ENCODE results near the gene TOP2B. TPM values are rescaled to one million over a fixed set of nuclear protein-coding genes. Genes with fewer than 3 reads are reported as not detected.

The TOP2B gene
- polyA plus RNA-seq, 1 of the 3 experiments (the other 2 are of a cell fraction) = 20.4 TPM

DNA sequence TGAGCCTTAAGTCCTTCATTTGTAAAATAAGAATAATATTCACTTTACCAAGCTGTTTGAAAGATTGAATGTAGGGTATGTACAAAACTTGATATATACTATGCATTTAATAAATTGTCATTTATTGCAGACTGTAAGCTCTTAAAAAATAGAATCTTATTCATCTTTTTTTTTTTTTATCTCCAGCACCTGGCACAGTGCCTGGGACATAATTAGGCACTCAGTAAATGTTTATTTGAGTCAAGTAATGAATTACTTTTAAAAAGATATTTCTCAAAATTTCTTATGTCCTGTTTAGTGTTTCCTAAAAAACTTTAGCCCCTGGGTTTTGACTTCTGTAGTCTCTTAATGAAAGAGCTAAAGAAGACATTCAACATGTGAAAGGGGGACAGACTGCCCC is 71.7 kb downstream of the TOP2B start (continued):
- TF ChIP-seq, protein P1, sequence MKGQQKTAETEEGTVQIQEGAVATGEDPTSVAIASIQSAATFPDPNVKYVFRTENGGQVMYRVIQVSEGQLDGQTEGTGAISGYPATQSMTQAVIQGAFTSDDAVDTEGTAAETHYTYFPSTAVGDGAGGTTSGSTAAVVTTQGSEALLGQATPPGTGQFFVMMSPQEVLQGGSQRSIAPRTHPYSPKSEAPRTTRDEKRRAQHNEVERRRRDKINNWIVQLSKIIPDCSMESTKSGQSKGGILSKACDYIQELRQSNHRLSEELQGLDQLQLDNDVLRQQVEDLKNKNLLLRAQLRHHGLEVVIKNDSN (IDR thresholded peaks at IDR 0.05; ENCODE audit: borderline replicate concordance, low read depth) = no peak
- TF ChIP-seq, protein P2, sequence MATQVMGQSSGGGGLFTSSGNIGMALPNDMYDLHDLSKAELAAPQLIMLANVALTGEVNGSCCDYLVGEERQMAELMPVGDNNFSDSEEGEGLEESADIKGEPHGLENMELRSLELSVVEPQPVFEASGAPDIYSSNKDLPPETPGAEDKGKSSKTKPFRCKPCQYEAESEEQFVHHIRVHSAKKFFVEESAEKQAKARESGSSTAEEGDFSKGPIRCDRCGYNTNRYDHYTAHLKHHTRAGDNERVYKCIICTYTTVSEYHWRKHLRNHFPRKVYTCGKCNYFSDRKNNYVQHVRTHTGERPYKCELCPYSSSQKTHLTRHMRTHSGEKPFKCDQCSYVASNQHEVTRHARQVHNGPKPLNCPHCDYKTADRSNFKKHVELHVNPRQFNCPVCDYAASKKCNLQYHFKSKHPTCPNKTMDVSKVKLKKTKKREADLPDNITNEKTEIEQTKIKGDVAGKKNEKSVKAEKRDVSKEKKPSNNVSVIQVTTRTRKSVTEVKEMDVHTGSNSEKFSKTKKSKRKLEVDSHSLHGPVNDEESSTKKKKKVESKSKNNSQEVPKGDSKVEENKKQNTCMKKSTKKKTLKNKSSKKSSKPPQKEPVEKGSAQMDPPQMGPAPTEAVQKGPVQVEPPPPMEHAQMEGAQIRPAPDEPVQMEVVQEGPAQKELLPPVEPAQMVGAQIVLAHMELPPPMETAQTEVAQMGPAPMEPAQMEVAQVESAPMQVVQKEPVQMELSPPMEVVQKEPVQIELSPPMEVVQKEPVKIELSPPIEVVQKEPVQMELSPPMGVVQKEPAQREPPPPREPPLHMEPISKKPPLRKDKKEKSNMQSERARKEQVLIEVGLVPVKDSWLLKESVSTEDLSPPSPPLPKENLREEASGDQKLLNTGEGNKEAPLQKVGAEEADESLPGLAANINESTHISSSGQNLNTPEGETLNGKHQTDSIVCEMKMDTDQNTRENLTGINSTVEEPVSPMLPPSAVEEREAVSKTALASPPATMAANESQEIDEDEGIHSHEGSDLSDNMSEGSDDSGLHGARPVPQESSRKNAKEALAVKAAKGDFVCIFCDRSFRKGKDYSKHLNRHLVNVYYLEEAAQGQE (IDR thresholded peaks at IDR 0.05; ENCODE audit: low read depth, low read length) = no peak
- TF ChIP-seq FOXJ3 (CRISPR knock-in tag; IDR thresholded peaks at IDR 0.05) (no peak), RFX5 (IDR thresholded peaks at IDR 0.05; ENCODE audit: low read length) (no peak), GATA2 (CRISPR knock-in tag; IDR thresholded peaks at IDR 0.05) (no peak)
- TF ChIP-seq, protein P3, sequence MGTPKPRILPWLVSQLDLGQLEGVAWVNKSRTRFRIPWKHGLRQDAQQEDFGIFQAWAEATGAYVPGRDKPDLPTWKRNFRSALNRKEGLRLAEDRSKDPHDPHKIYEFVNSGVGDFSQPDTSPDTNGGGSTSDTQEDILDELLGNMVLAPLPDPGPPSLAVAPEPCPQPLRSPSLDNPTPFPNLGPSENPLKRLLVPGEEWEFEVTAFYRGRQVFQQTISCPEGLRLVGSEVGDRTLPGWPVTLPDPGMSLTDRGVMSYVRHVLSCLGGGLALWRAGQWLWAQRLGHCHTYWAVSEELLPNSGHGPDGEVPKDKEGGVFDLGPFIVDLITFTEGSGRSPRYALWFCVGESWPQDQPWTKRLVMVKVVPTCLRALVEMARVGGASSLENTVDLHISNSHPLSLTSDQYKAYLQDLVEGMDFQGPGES (IDR thresholded peaks at IDR 0.05; ENCODE audit: low read depth, low read length) = no peak
- TF ChIP-seq, protein P4, sequence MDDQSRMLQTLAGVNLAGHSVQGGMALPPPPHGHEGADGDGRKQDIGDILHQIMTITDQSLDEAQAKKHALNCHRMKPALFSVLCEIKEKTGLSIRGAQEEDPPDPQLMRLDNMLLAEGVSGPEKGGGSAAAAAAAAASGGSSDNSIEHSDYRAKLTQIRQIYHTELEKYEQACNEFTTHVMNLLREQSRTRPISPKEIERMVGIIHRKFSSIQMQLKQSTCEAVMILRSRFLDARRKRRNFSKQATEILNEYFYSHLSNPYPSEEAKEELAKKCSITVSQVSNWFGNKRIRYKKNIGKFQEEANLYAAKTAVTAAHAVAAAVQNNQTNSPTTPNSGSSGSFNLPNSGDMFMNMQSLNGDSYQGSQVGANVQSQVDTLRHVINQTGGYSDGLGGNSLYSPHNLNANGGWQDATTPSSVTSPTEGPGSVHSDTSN (IDR thresholded peaks at IDR 0.05) = no peak

DNA sequence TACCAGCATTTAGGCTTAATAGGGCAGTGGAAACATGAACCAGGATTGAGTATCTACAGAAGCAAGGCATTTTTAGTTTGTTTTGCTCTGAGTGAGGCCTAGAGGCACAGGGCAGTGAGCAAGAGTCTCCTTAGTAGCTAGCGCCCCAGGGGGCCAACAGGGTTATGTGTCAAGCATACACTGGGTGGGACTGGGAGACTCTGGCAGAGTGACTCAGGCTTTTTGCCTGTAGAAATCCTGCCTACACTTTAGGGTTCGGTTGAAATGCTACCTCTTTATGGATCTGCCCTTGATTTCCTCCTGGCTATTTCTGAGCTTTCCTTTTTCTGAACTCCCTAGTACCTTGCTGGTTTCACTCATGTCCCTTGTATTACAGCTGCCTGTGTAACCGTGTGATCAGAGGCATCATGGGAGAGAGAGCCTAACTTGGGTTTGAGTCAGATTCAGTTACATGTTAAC is 72.2 kb downstream of the TOP2B start:
- Histone ChIP-seq H3K4me2 (peak overlapping the region; percentile 48), H3F3A (replicated peaks; ENCODE audit: insufficient read depth) (peaks cover 43% of the 10 kb centered on the region), H3K4me3 (ENCODE audit: low read depth in 2 of 2, low read length in 1 of 2) (no peak overlapping the region), H3K27me3 (ENCODE audit: insufficient read depth) (no peaks in the 10 kb centered on the region), H3K9me2 (no peaks in the 10 kb centered on the region), H3K9me3 (no peaks in the 10 kb centered on the region), H3K36me3 (replicated peaks in 1 of 2; ENCODE audit: control insufficient read depth in 1 of 2, insufficient read depth in 2 of 2, low read length in 1 of 2) (peaks cover 16 to 26% of the 10 kb centered on the region in 2 experiments), H3K4me1 (ENCODE audit: control insufficient read depth in 1 of 2, insufficient read depth in 2 of 2, low read depth in 1 of 2, low read length in 1 of 2) (peaks cover 14 to 23% of the 10 kb centered on the region in 2 experiments), H3K9ac (peak overlapping the region; percentile 48; the same call in 1 of the 2 replicates), H3K27ac (ENCODE audit: low read depth in 2 of 2, low read length in 1 of 2) (peak overlapping the region; percentile 58 to 70), H2AFZ (ENCODE audit: low read depth) (no peak overlapping the region), H3K79me2 (ENCODE audit: insufficient read depth) (no peaks in the 10 kb centered on the region), H4K20me1 (ENCODE audit: insufficient read depth) (no peaks in the 10 kb centered on the region)
- ChIA-PET POLR2A (interaction anchor here (1.0 kb wide), 1 partner anchor 164 kb away, joined by 3 read pairs; the partner anchor contains the start of gene RARB), CTCF (interaction anchor here (0.6 to 6.0 kb wide), 33 partner anchors 11 to 912 kb away, joined by 3 to 40 read pairs (median 5); partner anchors contain the start of gene RARB)
- no peak for DNase-seq
- WGBS (ENCODE audit: low lambda C conversion rate) = 43% methylated on average over 3 of the region's 3 CpGs
- TF ChIP-seq FOXJ3 (CRISPR knock-in tag; IDR thresholded peaks at IDR 0.05) (no peak), SMC3 (IDR thresholded peaks at IDR 0.05; ENCODE audit: low read depth, low read length) (peak; percentile 26; the same call in 1 of the 2 replicates), TAF1 (IDR thresholded peaks at IDR 0.05; ENCODE audit: borderline replicate concordance, low read depth, low read length) (no peak), EZH2phosphoT487 (IDR thresholded peaks at IDR 0.05; ENCODE audit: borderline replicate concordance, low read depth) (no peak), RCOR1 (IDR thresholded peaks at IDR 0.05; ENCODE audit: low read length) (no peak), FOXM1 (IDR thresholded peaks at IDR 0.05; ENCODE audit: low read depth) (no peak), GATA2 (CRISPR knock-in tag; IDR thresholded peaks at IDR 0.05) (no peak), TEAD4 (IDR thresholded peaks at IDR 0.05; ENCODE audit: borderline replicate concordance, insufficient read depth) (no peak), YY1 (IDR thresholded peaks at IDR 0.05; ENCODE audit: low read depth) (no peak)
- TF ChIP-seq, protein P1 (IDR thresholded peaks at IDR 0.05; ENCODE audit: borderline replicate concordance, low read depth) = no peak
- TF ChIP-seq, protein P5, sequence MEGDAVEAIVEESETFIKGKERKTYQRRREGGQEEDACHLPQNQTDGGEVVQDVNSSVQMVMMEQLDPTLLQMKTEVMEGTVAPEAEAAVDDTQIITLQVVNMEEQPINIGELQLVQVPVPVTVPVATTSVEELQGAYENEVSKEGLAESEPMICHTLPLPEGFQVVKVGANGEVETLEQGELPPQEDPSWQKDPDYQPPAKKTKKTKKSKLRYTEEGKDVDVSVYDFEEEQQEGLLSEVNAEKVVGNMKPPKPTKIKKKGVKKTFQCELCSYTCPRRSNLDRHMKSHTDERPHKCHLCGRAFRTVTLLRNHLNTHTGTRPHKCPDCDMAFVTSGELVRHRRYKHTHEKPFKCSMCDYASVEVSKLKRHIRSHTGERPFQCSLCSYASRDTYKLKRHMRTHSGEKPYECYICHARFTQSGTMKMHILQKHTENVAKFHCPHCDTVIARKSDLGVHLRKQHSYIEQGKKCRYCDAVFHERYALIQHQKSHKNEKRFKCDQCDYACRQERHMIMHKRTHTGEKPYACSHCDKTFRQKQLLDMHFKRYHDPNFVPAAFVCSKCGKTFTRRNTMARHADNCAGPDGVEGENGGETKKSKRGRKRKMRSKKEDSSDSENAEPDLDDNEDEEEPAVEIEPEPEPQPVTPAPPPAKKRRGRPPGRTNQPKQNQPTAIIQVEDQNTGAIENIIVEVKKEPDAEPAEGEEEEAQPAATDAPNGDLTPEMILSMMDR (IDR thresholded peaks at IDR 0.05) = peak; percentile 57
- TF ChIP-seq, protein P6, sequence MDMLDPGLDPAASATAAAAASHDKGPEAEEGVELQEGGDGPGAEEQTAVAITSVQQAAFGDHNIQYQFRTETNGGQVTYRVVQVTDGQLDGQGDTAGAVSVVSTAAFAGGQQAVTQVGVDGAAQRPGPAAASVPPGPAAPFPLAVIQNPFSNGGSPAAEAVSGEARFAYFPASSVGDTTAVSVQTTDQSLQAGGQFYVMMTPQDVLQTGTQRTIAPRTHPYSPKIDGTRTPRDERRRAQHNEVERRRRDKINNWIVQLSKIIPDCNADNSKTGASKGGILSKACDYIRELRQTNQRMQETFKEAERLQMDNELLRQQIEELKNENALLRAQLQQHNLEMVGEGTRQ (IDR thresholded peaks at IDR 0.05; ENCODE audit: borderline replicate concordance, low read depth, low read length) = no peak

Data from SK-N-SH (cell line).